Lung (tissue), 12 donors: ENCODE data around the gene CARMIL1. TPM values are rescaled to one million over a fixed set of nuclear protein-coding genes. Genes with fewer than 3 reads are reported as not detected.

Source experiments
- ATAC-seq: fragments of 200-7000 bp; cut with Tn5 transposase; one replicate; pipeline ENCODE4 v1.9.1; 2020; ENCODE audit warnings: moderate number of reproducible peaks; ENCODE audit not compliant: insufficient read depth, low FRiP score
- DNase-seq, 3 donors: peaks; one replicate each; pipeline ENCODE4 v3.0.0-alpha.2; 2013 to 2017
- H3K27ac ChIP-seq, 2 donors: one replicate each; pipeline ENCODE4 v1.5.1; 2013; ENCODE audit warnings: mild to moderate bottlenecking in 2 of 2, moderate library complexity in 2 of 2, control low read depth in 1 of 2, inconsistent platforms in 1 of 2, low read depth in 1 of 2, low read length in 1 of 2
- H3K27me3 ChIP-seq, 3 donors: one replicate each; pipeline ENCODE4 v1.5.1; 2013; ENCODE audit warnings: low read length in 2 of 3; ENCODE audit not compliant: control insufficient read depth in 3 of 3, insufficient read depth in 3 of 3
- H3K36me3 ChIP-seq, 4 donors: one replicate each; pipeline ENCODE4 v1.5.1; 2013; ENCODE audit warnings: low read length in 4 of 4, mild to moderate bottlenecking in 1 of 4, moderate library complexity in 1 of 4; ENCODE audit not compliant: control insufficient read depth in 4 of 4, insufficient read depth in 4 of 4
- H3K4me1 ChIP-seq, 5 donors: one replicate each; pipeline ENCODE4 v1.5.1; 2013; ENCODE audit warnings: low read length in 5 of 5, mild to moderate bottlenecking in 2 of 5, moderate library complexity in 1 of 5; ENCODE audit not compliant: control insufficient read depth in 5 of 5, insufficient read depth in 5 of 5
- H3K4me3 ChIP-seq: one replicate; pipeline ENCODE4 v1.5.1; 2013; ENCODE audit warnings: mild to moderate bottlenecking, control low read depth, moderate library complexity
- H3K9ac ChIP-seq, 2 donors: one replicate each; pipeline ENCODE4 v1.5.1; 2013; ENCODE audit warnings: low read length in 2 of 2, control low read depth in 1 of 2; ENCODE audit not compliant: insufficient read depth in 1 of 2
- H3K9me3 ChIP-seq, 4 donors: one replicate each; pipeline ENCODE4 v1.5.1; 2013; ENCODE audit warnings: low read length in 3 of 4, mild to moderate bottlenecking in 1 of 4, moderate library complexity in 1 of 4; ENCODE audit not compliant: control insufficient read depth in 4 of 4, insufficient read depth in 3 of 4
- CTCF ChIP-seq: IDR thresholded peaks from 2 replicates; pipeline ENCODE4 v1.5.1; 2012; ENCODE audit warnings: mild to moderate bottlenecking; ENCODE audit errors: control extremely low read depth, extremely low read depth
- WGBS, 2 donors: extraction: QIAGEN DNeasy Blood & Tissue Kit; methylation state at CpG; one replicate each; pipeline ENCODE4 v1.1.7; 2013; 5-methylcytosine and 5-hydroxymethylcytosine counted together
- polyA plus RNA-seq, 2 donors: library from polyadenylated mRNA; stranded (reverse); fragments of 200-250 nt; gene quantifications; one replicate each; pipeline ENCODE4 v1.2.1, GENCODE V29; 2013
- total RNA-seq, 2 donors: library from RNA; depleted of rRNA in 1 of 2; stranded (reverse); fragments of >200 nt in 1 of 2; gene quantifications; one replicate each; pipeline ENCODE4 v1.2.1, GENCODE V29; 2014 to 2021
- donor health status: control.
- donor health status: control.
- donor health status: Bipolar disorder and iron deficiency.
- donor health status: healthy.
- donor health status: DM: yes; HTN: yes; CAD: no.

Gene CARMIL1
- total and polyA plus RNA-seq, 4 donors = 8.0 to 38.3 (median 34.9) TPM

DNA sequence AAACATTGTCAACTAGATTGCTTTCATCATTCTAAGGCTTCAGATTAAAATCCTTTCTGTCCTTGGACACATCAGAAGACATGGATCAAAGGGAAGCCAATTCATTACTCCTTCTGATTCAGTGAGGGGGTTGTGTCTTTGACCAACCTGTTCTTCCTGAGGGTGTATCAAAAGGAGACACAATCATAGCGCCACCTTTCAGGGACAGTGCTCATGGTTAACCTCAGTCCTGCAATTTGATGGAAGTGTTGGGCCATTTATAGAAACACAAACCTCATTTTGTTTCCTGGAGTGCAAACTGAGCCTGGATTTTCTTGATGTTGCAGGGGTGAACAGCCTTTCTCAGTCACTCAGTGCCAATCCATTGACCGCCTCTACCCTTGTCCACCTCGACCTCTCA, 209.0 kb downstream of the CARMIL1 start:
- no peak overlapping the region for H3K27ac ChIP-seq
- DNase-seq (no peak), ATAC-seq (no peak)
- no peak overlapping the region for H3K4me3 ChIP-seq
- H3K4me1 ChIP-seq = peaks cover 0 to 6% (median 5%) of the 10 kb centered on the region in 5 donors
- WGBS, 2 donors = 94 to 96% methylated on average over 3 of the region's 3 CpGs
- peaks cover 0 to 3% (median 2%) of the 10 kb centered on the region in 4 donors for H3K36me3 ChIP-seq
- H3K9me3 ChIP-seq = no peaks in the 10 kb centered on the region
- no peak overlapping the region for H3K9ac ChIP-seq
- no peak for TF ChIP-seq CTCF
- no peaks in the 10 kb centered on the region for H3K27me3 ChIP-seq

DNA sequence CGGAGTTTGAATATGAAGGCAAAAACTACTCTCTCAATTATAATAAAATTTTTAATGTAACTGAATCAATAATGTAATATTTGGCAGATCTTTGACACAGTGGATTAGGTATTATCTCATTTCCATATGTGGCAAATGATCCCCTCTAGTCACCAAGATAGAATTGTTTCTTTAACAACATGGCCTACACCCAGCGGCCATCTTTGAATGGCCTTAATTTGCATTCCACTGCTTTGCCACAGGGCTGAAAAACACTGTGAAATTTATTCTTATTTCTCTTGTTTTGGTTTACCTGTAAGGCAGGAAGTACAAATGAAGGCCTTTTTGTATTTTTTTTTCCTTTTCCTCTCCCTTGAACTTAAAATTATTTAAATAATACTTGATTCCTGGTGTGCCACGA, 210.2 kb downstream of the CARMIL1 start:
- H3K36me3 ChIP-seq = peaks cover 0 to 10% (median 3%) of the 10 kb centered on the region in 4 donors
- no peak for TF ChIP-seq CTCF
- DNase-seq (no peak), ATAC-seq (no peak)
- H3K4me3 ChIP-seq = no peak overlapping the region
- peaks cover 0 to 6% (median 5%) of the 10 kb centered on the region in 5 donors for H3K4me1 ChIP-seq
- WGBS, 2 donors = 80 to 91% methylated on average over 3 of the region's 3 CpGs
- H3K9ac ChIP-seq = no peak overlapping the region
- H3K9me3 ChIP-seq = no peaks in the 10 kb centered on the region
- no peaks in the 10 kb centered on the region for H3K27me3 ChIP-seq
- no peak overlapping the region for H3K27ac ChIP-seq

- H3K9me3 ChIP-seq = no peaks in the 10 kb centered on the region
- H3K36me3 ChIP-seq = peaks cover 0 to 12% (median 3%) of the 10 kb centered on the region in 4 donors
- DNase-seq (peak; percentile 80 to 90 (median 89)), ATAC-seq (peak; percentile 91)
- no peak overlapping the region for H3K4me3 ChIP-seq
- no peaks in the 10 kb centered on the region for H3K27me3 ChIP-seq
- H3K4me1 ChIP-seq = peaks cover 0 to 6% (median 5%) of the 10 kb centered on the region in 5 donors
- no peak overlapping the region for H3K27ac ChIP-seq
- peak; percentile 78 for TF ChIP-seq CTCF
- WGBS, 2 donors = 54 to 68% methylated on average over 9 of the region's 9 CpGs
- H3K9ac ChIP-seq = no peak overlapping the region
These were observed 211.0 kb downstream of the CARMIL1 start for GRCh38 chr6:25490018-25490801.

DNA sequence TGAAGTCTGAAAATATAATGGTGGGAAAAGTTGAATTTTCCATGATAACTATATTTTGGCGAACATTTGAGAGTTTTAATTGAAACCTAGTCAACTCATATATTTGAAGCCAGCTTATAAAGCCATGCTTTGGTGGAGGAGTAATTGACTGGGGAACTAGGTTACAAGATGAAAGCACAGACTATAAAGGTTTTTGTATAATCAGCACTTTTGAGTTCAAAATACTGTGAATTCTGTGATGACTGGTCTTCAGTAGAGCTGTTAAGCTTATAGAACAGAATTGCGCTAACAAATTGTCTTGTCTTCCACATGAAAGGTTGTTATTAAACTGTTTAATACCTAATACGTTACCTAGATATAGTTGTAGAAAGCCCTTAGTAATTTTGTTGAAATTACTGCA, 213.8 kb downstream of the CARMIL1 start:
- H3K27ac ChIP-seq = no peak overlapping the region
- H3K27me3 ChIP-seq = no peaks in the 10 kb centered on the region
- ATAC-seq (no peak), DNase-seq (no peak)
- no peaks in the 10 kb centered on the region for H3K9me3 ChIP-seq
- no peak overlapping the region for H3K9ac ChIP-seq
- H3K4me3 ChIP-seq = no peak overlapping the region
- 88 to 97% methylated on average over 3 of the region's 3 CpGs for WGBS, 2 donors
- H3K4me1 ChIP-seq = peaks cover 0 to 3% (median 0%) of the 10 kb centered on the region in 5 donors
- H3K36me3 ChIP-seq = peaks cover 0 to 12% (median 4%) of the 10 kb centered on the region in 4 donors
- TF ChIP-seq CTCF = no peak
